OCI-LY3 (cell line): ENCODE measurements around the gene PLD4.

Experiments
- EZH2phosphoT487 ChIP-seq: fragments of 200-600 bp; shearing (Covaris generic); IDR thresholded peaks from 2 replicates; pipeline ENCODE4 v1.6.1; 2018; ENCODE audit warnings: antibody characterized with exemption, mixed run types, low read depth
- TF ChIP-seq, protein P1 (sequence below): fragments of 200-600, 300-600 bp; sonication (generic); IDR thresholded peaks from 2 replicates; pipeline ENCODE4 v1.5.1; 2014; ENCODE audit warnings: antibody characterized with exemption, low read length, low read depth

DNA sequence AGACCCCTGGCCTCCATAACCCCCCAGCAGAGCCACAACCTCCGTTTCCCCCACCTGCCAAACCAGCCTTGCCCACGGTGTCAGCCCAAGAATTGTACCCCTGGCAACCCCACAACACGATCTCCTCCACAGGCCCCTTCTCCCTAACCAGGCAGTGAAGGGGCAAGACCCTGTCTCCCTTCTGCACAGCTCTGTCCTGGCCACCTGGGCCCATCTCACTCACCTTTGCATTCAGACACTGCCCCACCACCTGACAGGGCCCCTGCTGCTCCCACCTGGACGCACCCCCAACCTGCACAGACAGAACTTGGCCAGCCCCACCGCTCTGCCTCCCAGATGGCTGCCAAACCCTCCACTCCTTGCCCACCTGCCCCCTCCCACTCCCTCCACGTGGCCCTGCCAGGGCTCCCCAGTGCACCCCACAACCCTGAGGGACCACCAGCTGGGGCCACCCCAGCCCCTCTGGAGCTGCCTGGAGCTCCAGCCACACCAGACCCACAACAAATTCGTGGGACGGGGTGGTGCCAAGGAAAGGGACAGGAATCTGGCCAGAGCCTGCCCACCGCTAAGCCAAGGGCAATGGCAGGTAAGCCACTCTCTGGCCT, 41.7 kb downstream of the PLD4 start:
- TF ChIP-seq, protein P1, sequence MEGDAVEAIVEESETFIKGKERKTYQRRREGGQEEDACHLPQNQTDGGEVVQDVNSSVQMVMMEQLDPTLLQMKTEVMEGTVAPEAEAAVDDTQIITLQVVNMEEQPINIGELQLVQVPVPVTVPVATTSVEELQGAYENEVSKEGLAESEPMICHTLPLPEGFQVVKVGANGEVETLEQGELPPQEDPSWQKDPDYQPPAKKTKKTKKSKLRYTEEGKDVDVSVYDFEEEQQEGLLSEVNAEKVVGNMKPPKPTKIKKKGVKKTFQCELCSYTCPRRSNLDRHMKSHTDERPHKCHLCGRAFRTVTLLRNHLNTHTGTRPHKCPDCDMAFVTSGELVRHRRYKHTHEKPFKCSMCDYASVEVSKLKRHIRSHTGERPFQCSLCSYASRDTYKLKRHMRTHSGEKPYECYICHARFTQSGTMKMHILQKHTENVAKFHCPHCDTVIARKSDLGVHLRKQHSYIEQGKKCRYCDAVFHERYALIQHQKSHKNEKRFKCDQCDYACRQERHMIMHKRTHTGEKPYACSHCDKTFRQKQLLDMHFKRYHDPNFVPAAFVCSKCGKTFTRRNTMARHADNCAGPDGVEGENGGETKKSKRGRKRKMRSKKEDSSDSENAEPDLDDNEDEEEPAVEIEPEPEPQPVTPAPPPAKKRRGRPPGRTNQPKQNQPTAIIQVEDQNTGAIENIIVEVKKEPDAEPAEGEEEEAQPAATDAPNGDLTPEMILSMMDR = no peak
- TF ChIP-seq EZH2phosphoT487 = no peak
